HEK293 (cell line): Measurements from ENCODE around the gene C1orf21.

Experiments
- CTCF ChIP-seq: fragments of 450-650 bp; formaldehyde crosslinking; IDR thresholded peaks from 2 replicates; pipeline ENCODE4 v1.5.1; 2016; ENCODE audit warnings: missing biosample characterization, missing genetic modification characterization
- SP2 ChIP-seq: fragments of 450-650 bp; formaldehyde crosslinking; IDR thresholded peaks from 2 replicates; pipeline ENCODE4 v1.5.1; 2016; ENCODE audit warnings: missing biosample characterization, missing genetic modification characterization
- ZFP3 ChIP-seq: fragments of 450-650 bp; formaldehyde crosslinking; IDR thresholded peaks from 2 replicates; pipeline ENCODE4 v1.5.1; 2016; ENCODE audit warnings: low read depth, missing biosample characterization, missing genetic modification characterization
- ZNF121 ChIP-seq: fragments of 450-650 bp; formaldehyde crosslinking; IDR thresholded peaks from 2 replicates; pipeline ENCODE4 v1.5.1; 2016; ENCODE audit warnings: missing biosample characterization, missing genetic modification characterization
- ZNF623 ChIP-seq: fragments of 450-650 bp; formaldehyde crosslinking; IDR thresholded peaks from 2 replicates; pipeline ENCODE4 v1.5.1; 2016; ENCODE audit warnings: missing biosample characterization, missing genetic modification characterization
- TF ChIP-seq, protein P1 (sequence below): fragments of 450-650 bp; formaldehyde crosslinking; IDR thresholded peaks from 2 replicates; pipeline ENCODE4 v1.5.1; 2016; ENCODE audit warnings: missing biosample characterization, missing genetic modification characterization

DNA sequence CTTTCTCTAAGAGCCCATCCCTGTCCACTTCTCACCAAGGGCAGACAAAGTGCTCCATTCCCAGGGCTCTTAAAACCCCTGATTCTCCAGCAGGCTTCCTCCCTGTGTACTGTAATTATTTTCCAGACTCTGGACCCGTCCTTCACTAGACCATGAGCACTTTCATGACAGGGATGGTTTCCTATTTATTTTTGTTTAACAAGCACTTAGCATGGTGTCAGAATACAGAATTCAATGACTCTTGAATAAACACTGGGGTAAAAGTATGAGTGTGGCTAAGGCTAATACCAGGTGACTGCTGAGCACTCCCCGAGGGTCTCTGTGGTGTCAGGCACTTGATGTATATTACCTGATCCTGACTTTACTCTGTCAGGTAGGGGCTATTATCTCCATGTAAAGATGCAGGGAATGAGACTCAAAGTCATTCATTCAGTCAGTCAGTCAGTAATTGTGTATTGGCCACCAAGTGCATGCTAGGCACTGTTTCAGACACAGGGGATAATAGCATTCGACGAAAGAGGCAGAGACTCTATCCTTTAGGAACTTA, 47.2 kb downstream of the C1orf21 start:
- TF ChIP-seq SP2 (tag by site-specific recombination) (no peak), ZFP3 (tag by site-specific recombination) (no peak), ZNF623 (no peak), CTCF (tag by site-specific recombination) (no peak), ZNF121 (tag by site-specific recombination) (no peak)
- TF ChIP-seq, protein P1, sequence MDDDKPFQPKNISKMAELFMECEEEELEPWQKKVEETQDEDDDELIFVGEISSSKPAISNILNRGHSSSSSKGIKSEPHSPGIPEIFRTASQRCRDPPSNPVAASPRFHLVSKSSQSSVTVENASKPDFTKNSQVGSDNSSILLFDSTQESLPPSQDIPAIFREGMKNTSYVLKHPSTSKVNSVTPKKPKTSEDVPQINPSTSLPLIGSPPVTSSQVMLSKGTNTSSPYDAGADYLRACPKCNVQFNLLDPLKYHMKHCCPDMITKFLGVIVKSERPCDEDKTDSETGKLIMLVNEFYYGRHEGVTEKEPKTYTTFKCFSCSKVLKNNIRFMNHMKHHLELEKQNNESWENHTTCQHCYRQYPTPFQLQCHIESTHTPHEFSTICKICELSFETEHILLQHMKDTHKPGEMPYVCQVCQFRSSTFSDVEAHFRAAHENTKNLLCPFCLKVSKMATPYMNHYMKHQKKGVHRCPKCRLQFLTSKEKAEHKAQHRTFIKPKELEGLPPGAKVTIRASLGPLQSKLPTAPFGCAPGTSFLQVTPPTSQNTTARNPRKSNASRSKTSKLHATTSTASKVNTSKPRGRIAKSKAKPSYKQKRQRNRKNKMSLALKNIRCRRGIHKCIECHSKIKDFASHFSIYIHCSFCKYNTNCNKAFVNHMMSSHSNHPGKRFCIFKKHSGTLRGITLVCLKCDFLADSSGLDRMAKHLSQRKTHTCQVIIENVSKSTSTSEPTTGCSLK (tag by site-specific recombination), result no peak
